Neuronal stem cell (in vitro differentiated cells): ENCODE data around the gene CCDC68.
A peak's percentile ranks its signal among the peaks of the same experiment; 100 is the strongest.

ENCODE experiments used
- DNase-seq: peaks from one replicate; pipeline ENCODE4 v3.0.0-alpha.2; 2013; ENCODE audit warnings: low spot score
- H2AFZ ChIP-seq: one replicate; pipeline ENCODE4 v1.6.1; 2013; ENCODE audit warnings: mild to moderate bottlenecking, low read length, inconsistent platforms
- H2AK5ac ChIP-seq: 2 replicates; pipeline ENCODE4 v1.6.1; 2013; ENCODE audit warnings: low read depth, mild to moderate bottlenecking, inconsistent platforms, low read length, moderate library complexity, mixed read lengths
- H2BK120ac ChIP-seq: 2 replicates; pipeline ENCODE4 v1.6.1; 2013; ENCODE audit warnings: low read depth, mild to moderate bottlenecking, inconsistent platforms, low read length, moderate library complexity, mixed read lengths
- H2BK12ac ChIP-seq: one replicate; pipeline ENCODE4 v1.6.1; 2013; ENCODE audit warnings: low read length, inconsistent platforms
- H2BK15ac ChIP-seq: 2 replicates; pipeline ENCODE4 v1.6.1; 2013; ENCODE audit warnings: mild to moderate bottlenecking, low read length, inconsistent platforms, mixed read lengths
- H2BK5ac ChIP-seq: one replicate; pipeline ENCODE4 v1.6.1; 2013; ENCODE audit warnings: inconsistent platforms, mild to moderate bottlenecking, low read length, moderate library complexity
- H3K14ac ChIP-seq: one replicate; pipeline ENCODE4 v1.6.1; 2013; ENCODE audit warnings: low read length, inconsistent platforms
- H3K18ac ChIP-seq: 2 replicates; pipeline ENCODE4 v1.6.1; 2013; ENCODE audit warnings: low read length, inconsistent platforms
- H3K23ac ChIP-seq: 2 replicates; pipeline ENCODE4 v1.6.1; 2013; ENCODE audit warnings: low read depth, mild to moderate bottlenecking, mixed read lengths, low read length, inconsistent platforms; ENCODE audit not compliant: poor library complexity
- H3K27ac ChIP-seq: replicated peaks from 3 replicates; pipeline ENCODE4 v1.5.1; 2013; ENCODE audit warnings: low read length, inconsistent platforms
- H3K27me3 ChIP-seq, 3 experiments: 2 replicates each; pipeline ENCODE4 v1.6.1; 2013; ENCODE audit warnings: low read length in 3 of 3, mild to moderate bottlenecking in 2 of 3, inconsistent platforms in 1 of 3, low read depth in 1 of 3, mixed read lengths in 1 of 3, moderate library complexity in 1 of 3; ENCODE audit not compliant: control insufficient read depth in 3 of 3, insufficient read depth in 3 of 3
- H3K36me3 ChIP-seq, 2 donors: replicated peaks in 1 of 2; 2 replicates each; pipeline ENCODE4 v1.6.1; 2013; ENCODE audit warnings: low read length in 2 of 2; ENCODE audit not compliant: control insufficient read depth in 2 of 2, insufficient read depth in 2 of 2
- H3K4ac ChIP-seq: 2 replicates; pipeline ENCODE4 v1.6.1; 2013; ENCODE audit warnings: inconsistent platforms, mild to moderate bottlenecking, low read length, moderate library complexity
- H3K4me1 ChIP-seq, 2 donors: 1 replicate in 1 of 2; 2 replicates in 1 of 2; pipeline ENCODE4 v1.6.1; 2013; ENCODE audit warnings: low read length in 2 of 2, low read depth in 1 of 2; ENCODE audit not compliant: control insufficient read depth in 2 of 2, insufficient read depth in 1 of 2
- H3K4me2 ChIP-seq: one replicate; pipeline ENCODE4 v1.6.1; 2013; ENCODE audit warnings: mild to moderate bottlenecking, low read length, inconsistent platforms; ENCODE audit not compliant: insufficient read depth, poor library complexity, severe bottlenecking
- H3K4me3 ChIP-seq, 2 donors: 2 replicates each; pipeline ENCODE4 v1.5.1; 2013; ENCODE audit warnings: low read length in 2 of 2, mild to moderate bottlenecking in 2 of 2, inconsistent platforms in 1 of 2, moderate library complexity in 1 of 2
- H3K79me1 ChIP-seq: one replicate; pipeline ENCODE4 v1.6.1; 2013; ENCODE audit warnings: low read depth, mild to moderate bottlenecking, inconsistent platforms, low read length, moderate library complexity
- H3K9ac ChIP-seq: one replicate; pipeline ENCODE4 v1.6.1; 2013; ENCODE audit warnings: mild to moderate bottlenecking, low read depth, low read length, inconsistent platforms; ENCODE audit not compliant: poor library complexity
- H3K9me3 ChIP-seq, 2 donors: replicated peaks in 1 of 2; 2 replicates each; pipeline versions ENCODE3 to v1.6.1; 2013; ENCODE audit warnings: low read length in 2 of 2, mild to moderate bottlenecking in 2 of 2, inconsistent platforms in 1 of 2, low read depth in 1 of 2, mixed read lengths in 1 of 2, moderate library complexity in 1 of 2; ENCODE audit not compliant: control insufficient read depth in 2 of 2, insufficient read depth in 1 of 2
- H4K8ac ChIP-seq: one replicate; pipeline ENCODE4 v1.6.1; 2013; ENCODE audit warnings: low read depth, mild to moderate bottlenecking, inconsistent platforms, low read length, moderate library complexity
- H4K91ac ChIP-seq: one replicate; pipeline ENCODE4 v1.6.1; 2013; ENCODE audit warnings: low read length, low read depth, mild to moderate bottlenecking, inconsistent platforms; ENCODE audit not compliant: poor library complexity
- WGBS, 2 donors: extraction: QIAGEN DNeasy Blood & Tissue Kit; methylation state at CpG; one replicate each; pipeline ENCODE4 v1.1.7; 2013; ENCODE audit warnings: missing lambda C conversion rate in 2 of 2, mixed read lengths in 1 of 2; ENCODE audit not compliant: insufficient read length in 2 of 2, insufficient replicate concordance in 1 of 2; ENCODE audit errors: extremely low coverage in 2 of 2; 5-methylcytosine and 5-hydroxymethylcytosine counted together

Gene CCDC68

GRCh38 chr18:54991981-54992380, 32.7 kb upstream of the CCDC68 start:
- Histone ChIP-seq H2BK12ac (no peak overlapping the region), H3K23ac (no peak overlapping the region)
- WGBS, 2 donors = no CpG with 5 or more reads among the region's 4 CpGs

GRCh38 chr18:54984908-54985307, 25.6 kb upstream of the CCDC68 start:
- no peak for DNase-seq
- Histone ChIP-seq H3K4me2 (no peak overlapping the region), H3K4me3 (no peak overlapping the region), H3K4ac (no peak overlapping the region), H3K36me3 (no peaks in the 10 kb centered on the region), H2BK120ac (no peak overlapping the region), H3K79me1 (no peaks in the 10 kb centered on the region), H2BK15ac (no peak overlapping the region), H3K14ac (no peak overlapping the region), H3K9me3 (no peaks in the 10 kb centered on the region), H4K91ac (no peak overlapping the region), H3K4me1 (no peaks in the 10 kb centered on the region), H3K27me3 (no peaks in the 10 kb centered on the region), H3K18ac (no peak overlapping the region), H2AFZ (no peak overlapping the region), H3K27ac (no peak overlapping the region), H4K8ac (no peak overlapping the region), H2BK12ac (no peak overlapping the region), H2BK5ac (no peak overlapping the region), H3K23ac (no peak overlapping the region), H2AK5ac (no peak overlapping the region), H3K9ac (no peak overlapping the region)
- no CpG with 5 or more reads among the region's 4 CpGs for WGBS, 2 donors

More at GRCh38 chr18:54991981-54992380, 32.7 kb upstream of the CCDC68 start:
- no peak overlapping the region for H4K8ac ChIP-seq
- no peak overlapping the region for H4K91ac ChIP-seq
- H3K14ac ChIP-seq = no peak overlapping the region
- no peaks in the 10 kb centered on the region for H3K36me3 ChIP-seq
- H2BK15ac ChIP-seq = no peak overlapping the region
- H3K27me3 ChIP-seq = no peaks in the 10 kb centered on the region
- no peaks in the 10 kb centered on the region for H3K4me1 ChIP-seq
- no peaks in the 10 kb centered on the region for H3K9me3 ChIP-seq
- H2AFZ ChIP-seq = no peak overlapping the region
- no peak overlapping the region for H2BK5ac ChIP-seq
- no peak overlapping the region for H2BK120ac ChIP-seq
- H3K27ac ChIP-seq = no peak overlapping the region
- no peak overlapping the region for H3K18ac ChIP-seq
- H3K4me2 ChIP-seq = no peak overlapping the region
- no peaks in the 10 kb centered on the region for H3K79me1 ChIP-seq
- DNase-seq = no peak
- H3K4me3 ChIP-seq = no peak overlapping the region
- no peak overlapping the region for H2AK5ac ChIP-seq
- no peak overlapping the region for H3K9ac ChIP-seq
- no peak overlapping the region for H3K4ac ChIP-seq

GRCh38 chr18:54983791-54984190, 24.5 kb upstream of the CCDC68 start:
- no peak overlapping the region for H2BK120ac ChIP-seq
- H3K4me3 ChIP-seq = no peak overlapping the region
- H4K8ac ChIP-seq = no peak overlapping the region
- no peak overlapping the region for H3K9ac ChIP-seq
- no peaks in the 10 kb centered on the region for H3K9me3 ChIP-seq
- no peak overlapping the region for H2BK12ac ChIP-seq
- no peaks in the 10 kb centered on the region for H3K27me3 ChIP-seq
- no peak overlapping the region for H2BK5ac ChIP-seq
- no peak overlapping the region for H2BK15ac ChIP-seq
- no peak overlapping the region for H3K14ac ChIP-seq
- H3K4ac ChIP-seq = no peak overlapping the region
- WGBS, 2 donors = no CpG with 5 or more reads among the region's 3 CpGs
- no peaks in the 10 kb centered on the region for H3K36me3 ChIP-seq
- H3K4me2 ChIP-seq = no peak overlapping the region
- no peaks in the 10 kb centered on the region for H3K79me1 ChIP-seq
- DNase-seq = no peak
- H2AFZ ChIP-seq = no peak overlapping the region
- no peak overlapping the region for H3K23ac ChIP-seq
- no peak overlapping the region for H3K18ac ChIP-seq
- no peak overlapping the region for H3K27ac ChIP-seq
- H3K4me1 ChIP-seq = no peaks in the 10 kb centered on the region
- H4K91ac ChIP-seq = no peak overlapping the region
- no peak overlapping the region for H2AK5ac ChIP-seq

GRCh38 chr18:54983041-54983686, 23.9 kb upstream of the CCDC68 start:
- Histone ChIP-seq H4K91ac (no peak overlapping the region), H2BK12ac (no peak overlapping the region), H3K27ac (no peak overlapping the region), H3K9me3 (no peaks in the 10 kb centered on the region), H2BK120ac (no peak overlapping the region), H3K4me2 (no peak overlapping the region), H3K4me3 (no peak overlapping the region), H3K79me1 (no peaks in the 10 kb centered on the region), H3K36me3 (no peaks in the 10 kb centered on the region), H4K8ac (no peak overlapping the region), H3K18ac (no peak overlapping the region), H3K23ac (no peak overlapping the region), H3K27me3 (no peaks in the 10 kb centered on the region), H3K9ac (no peak overlapping the region), H3K4ac (no peak overlapping the region), H2BK5ac (no peak overlapping the region), H3K14ac (no peak overlapping the region), H3K4me1 (no peaks in the 10 kb centered on the region), H2BK15ac (no peak overlapping the region), H2AFZ (no peak overlapping the region), H2AK5ac (no peak overlapping the region)
- DNase-seq = peak; percentile 29
- WGBS, 2 donors = no CpG with 5 or more reads among the region's 9 CpGs
